Measurements from ENCODE around the gene CSTF1.

DNA sequence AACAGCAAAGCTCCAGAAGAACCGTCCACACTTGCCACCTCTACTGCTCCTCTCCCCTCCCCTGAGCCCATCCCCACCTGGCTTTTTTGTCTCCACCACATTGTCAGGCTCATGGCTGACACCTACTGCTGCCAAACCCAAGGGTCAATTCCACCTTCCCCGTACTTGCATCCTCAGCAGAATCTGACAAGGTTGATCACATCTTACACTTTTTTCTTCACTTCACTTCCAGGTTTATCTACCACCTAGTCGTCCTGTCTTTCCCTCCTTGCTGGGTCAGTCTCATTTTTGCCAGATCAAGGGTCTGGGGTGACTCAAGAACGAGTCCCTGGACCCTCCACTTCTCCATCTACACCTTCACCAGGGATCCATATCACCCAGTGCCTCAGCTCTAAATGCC, 3.6 kb upstream of the CSTF1 start:
- no peak for TF ChIP-seq POLR2A (IDR thresholded peaks at IDR 0.05)
- TF ChIP-seq, protein P1, sequence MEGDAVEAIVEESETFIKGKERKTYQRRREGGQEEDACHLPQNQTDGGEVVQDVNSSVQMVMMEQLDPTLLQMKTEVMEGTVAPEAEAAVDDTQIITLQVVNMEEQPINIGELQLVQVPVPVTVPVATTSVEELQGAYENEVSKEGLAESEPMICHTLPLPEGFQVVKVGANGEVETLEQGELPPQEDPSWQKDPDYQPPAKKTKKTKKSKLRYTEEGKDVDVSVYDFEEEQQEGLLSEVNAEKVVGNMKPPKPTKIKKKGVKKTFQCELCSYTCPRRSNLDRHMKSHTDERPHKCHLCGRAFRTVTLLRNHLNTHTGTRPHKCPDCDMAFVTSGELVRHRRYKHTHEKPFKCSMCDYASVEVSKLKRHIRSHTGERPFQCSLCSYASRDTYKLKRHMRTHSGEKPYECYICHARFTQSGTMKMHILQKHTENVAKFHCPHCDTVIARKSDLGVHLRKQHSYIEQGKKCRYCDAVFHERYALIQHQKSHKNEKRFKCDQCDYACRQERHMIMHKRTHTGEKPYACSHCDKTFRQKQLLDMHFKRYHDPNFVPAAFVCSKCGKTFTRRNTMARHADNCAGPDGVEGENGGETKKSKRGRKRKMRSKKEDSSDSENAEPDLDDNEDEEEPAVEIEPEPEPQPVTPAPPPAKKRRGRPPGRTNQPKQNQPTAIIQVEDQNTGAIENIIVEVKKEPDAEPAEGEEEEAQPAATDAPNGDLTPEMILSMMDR (IDR thresholded peaks at IDR 0.05): no peak

Data from tibial nerve (tissue), 3 donors.